Esophagus (tissue), 2 donors: Measurements from ENCODE around the gene HTRA3. TPM values are rescaled to one million over a fixed set of nuclear protein-coding genes. Genes with fewer than 3 reads are reported as not detected.

Source experiments
- H3K27ac ChIP-seq, 2 donors: one replicate each; pipeline ENCODE4 v1.5.1; 2013; ENCODE audit warnings: low read depth in 2 of 2, mild to moderate bottlenecking in 2 of 2, inconsistent platforms in 1 of 2, low read length in 1 of 2, moderate library complexity in 1 of 2
- H3K27me3 ChIP-seq, 2 donors: one replicate each; pipeline ENCODE4 v1.6.1; 2013; ENCODE audit warnings: low read length in 2 of 2, control low read depth in 1 of 2, mild to moderate bottlenecking in 1 of 2; ENCODE audit not compliant: insufficient read depth in 2 of 2, control insufficient read depth in 1 of 2
- H3K36me3 ChIP-seq, 2 donors: one replicate each; pipeline ENCODE4 v1.6.1; 2013; ENCODE audit warnings: low read length in 1 of 2; ENCODE audit not compliant: control insufficient read depth in 2 of 2, insufficient read depth in 2 of 2
- H3K4me1 ChIP-seq, 2 donors: one replicate each; pipeline ENCODE4 v1.6.1; 2013; ENCODE audit warnings: low read length in 1 of 2; ENCODE audit not compliant: control insufficient read depth in 2 of 2, insufficient read depth in 2 of 2
- H3K4me3 ChIP-seq, 2 donors: one replicate each; pipeline ENCODE4 v1.5.1; 2013; ENCODE audit warnings: low read length in 2 of 2, mild to moderate bottlenecking in 2 of 2, low read depth in 1 of 2, moderate library complexity in 1 of 2
- H3K9me3 ChIP-seq, 2 donors: one replicate each; pipeline ENCODE4 v1.6.1; 2013; ENCODE audit warnings: mild to moderate bottlenecking in 2 of 2, low read depth in 1 of 2, low read length in 1 of 2, moderate library complexity in 1 of 2; ENCODE audit not compliant: control insufficient read depth in 2 of 2, insufficient read depth in 1 of 2
- WGBS, 2 donors: extraction: QIAGEN DNeasy Blood & Tissue Kit; methylation state at CpG; one replicate each; pipeline ENCODE4 v1.1.7; 2013; 5-methylcytosine and 5-hydroxymethylcytosine counted together
- polyA plus RNA-seq, 2 donors: library from polyadenylated mRNA; stranded (reverse); fragments of 200-250 nt; gene quantifications; one replicate each; pipeline ENCODE4 v1.2.3, GENCODE V29; 2013
- donor health status: healthy with polysubstance abuse.
- donor health status: Bipolar disorder and iron deficiency.

Gene HTRA3
- polyA plus RNA-seq, 2 donors, result 1.4 to 3.4 TPM

DNA sequence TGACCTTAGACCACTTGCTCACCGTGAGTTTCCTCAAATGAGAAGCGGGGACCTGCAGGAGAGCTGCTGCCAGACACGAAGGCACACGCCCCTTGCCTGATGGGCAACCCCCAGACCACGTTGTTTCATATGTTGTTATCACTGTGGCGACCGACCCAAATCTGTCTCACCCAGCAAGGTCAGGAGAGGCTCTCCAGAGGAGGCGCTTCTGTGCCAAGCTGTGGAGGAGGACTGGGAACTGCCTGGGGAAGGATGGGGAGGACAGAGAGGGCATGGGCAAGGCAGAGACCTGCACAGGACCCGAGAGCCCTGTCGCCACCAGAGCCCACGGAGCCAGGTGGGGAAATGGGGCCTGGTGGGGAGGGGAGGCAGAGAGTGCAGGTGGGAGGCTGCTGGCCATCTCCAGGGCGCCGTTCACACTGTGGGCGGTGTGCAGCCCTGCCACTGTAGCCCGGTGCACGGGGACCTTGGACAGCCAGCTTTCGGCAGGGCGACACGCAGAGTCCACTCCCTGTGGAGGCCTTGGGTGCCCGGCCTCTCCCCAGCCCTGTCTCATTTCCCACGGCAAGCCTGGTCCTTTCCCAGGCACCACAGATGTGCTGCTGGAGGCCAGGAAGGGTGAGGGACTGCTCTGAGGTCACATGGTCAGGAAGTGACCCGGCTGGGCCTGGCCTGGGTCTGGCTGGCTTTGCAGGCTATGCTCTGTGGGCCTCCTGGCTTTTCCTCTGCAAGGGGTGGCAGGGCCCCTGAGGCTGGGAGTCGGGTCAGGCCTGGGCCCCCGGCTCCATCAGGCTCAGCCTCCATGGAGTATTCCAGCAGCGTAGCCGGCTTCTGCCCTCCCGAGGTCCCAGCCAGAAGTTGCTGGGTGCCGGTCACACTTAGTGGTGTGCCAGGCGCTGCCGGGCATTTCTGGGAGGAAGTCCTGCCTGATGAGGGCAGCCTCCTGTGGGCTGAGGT is 3.2 kb downstream of the HTRA3 start:
- Histone ChIP-seq H3K27ac (peak overlapping the region in 1 of 2 donors; percentile 8), H3K4me1 (peaks cover 7 to 26% of the 10 kb centered on the region in 2 donors)

DNA sequence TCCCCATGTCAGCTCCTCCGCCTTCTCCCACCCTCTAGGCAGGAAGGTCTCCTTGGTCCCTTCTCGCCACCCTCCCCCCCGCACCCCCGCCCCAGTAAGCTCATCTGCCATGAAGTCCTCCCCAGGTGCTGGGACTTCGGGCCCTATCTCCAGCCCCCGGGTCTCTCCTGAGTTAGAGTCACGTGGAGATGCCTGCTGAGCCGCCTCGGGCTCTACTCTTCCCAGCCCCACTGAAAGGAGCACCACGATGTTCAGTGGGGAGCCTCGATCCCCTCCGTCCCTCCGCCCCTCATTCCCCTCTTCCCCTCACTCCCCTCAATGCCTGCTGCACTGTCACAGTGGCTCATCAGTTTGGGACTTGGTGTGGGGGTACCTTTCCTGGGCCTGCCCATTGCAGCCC is 3.9 kb downstream of the HTRA3 start:
- whole genome bisulfite sequencing, 2 donors, result 84 to 89% methylated on average over 12 to 13 of the region's 13 CpGs
- Histone ChIP-seq H3K4me1 (peaks cover 7 to 26% of the 10 kb centered on the region in 2 donors), H3K36me3 (no peaks in the 10 kb centered on the region), H3K9me3 (no peaks in the 10 kb centered on the region), H3K27me3 (peaks cover 0 to 3% of the 10 kb centered on the region in 2 donors), H3K27ac (peak overlapping the region; percentile 8 to 19), H3K4me3 (no peak overlapping the region)

More for the DNA sequence above, 3.2 kb downstream of the HTRA3 start:
- Histone ChIP-seq H3K9me3 (no peaks in the 10 kb centered on the region), H3K4me3 (no peak overlapping the region), H3K27me3 (peaks cover 0 to 3% of the 10 kb centered on the region in 2 donors), H3K36me3 (no peaks in the 10 kb centered on the region)
- 62 to 71% methylated on average over 30 of the region's 30 CpGs for WGBS, 2 donors

DNA sequence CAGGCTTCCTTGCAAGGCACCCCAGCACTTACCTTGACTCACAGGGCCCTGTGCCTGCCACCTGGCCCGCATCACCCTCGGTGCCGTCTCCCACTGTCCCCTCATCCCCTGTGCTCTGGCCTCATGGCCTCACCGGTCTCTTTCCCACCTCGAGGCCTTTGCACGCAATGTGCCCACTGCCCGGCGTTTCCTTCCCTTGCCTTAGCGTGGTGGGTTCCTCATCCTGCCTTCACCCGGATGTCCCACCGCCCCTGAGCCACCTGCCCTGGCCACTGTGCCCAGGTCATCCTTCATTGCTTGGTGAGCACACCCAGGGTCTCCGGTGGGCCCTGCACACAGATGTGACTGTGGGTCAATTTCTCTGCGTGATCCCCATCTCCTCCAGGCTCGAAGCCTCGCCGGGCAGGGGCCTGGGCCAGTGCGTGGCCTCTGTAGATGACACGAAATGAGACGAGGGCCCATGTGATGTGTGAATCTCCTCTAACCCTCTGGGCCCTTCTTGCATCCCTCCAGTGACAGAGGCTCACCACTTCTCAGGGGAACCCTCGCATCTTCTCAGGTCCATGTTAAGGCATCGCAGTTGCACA is 4.6 kb downstream of the HTRA3 start:
- peaks cover 0 to 3% of the 10 kb centered on the region in 2 donors for H3K27me3 ChIP-seq
- no peak overlapping the region for H3K4me3 ChIP-seq
- H3K9me3 ChIP-seq, result no peaks in the 10 kb centered on the region
- H3K36me3 ChIP-seq, result no peaks in the 10 kb centered on the region
- H3K27ac ChIP-seq, result peak overlapping the region in 1 of 2 donors; percentile 38
- peaks cover 7 to 25% of the 10 kb centered on the region in 2 donors for H3K4me1 ChIP-seq
- 89 to 92% methylated on average over 21 of the region's 21 CpGs for WGBS, 2 donors

DNA sequence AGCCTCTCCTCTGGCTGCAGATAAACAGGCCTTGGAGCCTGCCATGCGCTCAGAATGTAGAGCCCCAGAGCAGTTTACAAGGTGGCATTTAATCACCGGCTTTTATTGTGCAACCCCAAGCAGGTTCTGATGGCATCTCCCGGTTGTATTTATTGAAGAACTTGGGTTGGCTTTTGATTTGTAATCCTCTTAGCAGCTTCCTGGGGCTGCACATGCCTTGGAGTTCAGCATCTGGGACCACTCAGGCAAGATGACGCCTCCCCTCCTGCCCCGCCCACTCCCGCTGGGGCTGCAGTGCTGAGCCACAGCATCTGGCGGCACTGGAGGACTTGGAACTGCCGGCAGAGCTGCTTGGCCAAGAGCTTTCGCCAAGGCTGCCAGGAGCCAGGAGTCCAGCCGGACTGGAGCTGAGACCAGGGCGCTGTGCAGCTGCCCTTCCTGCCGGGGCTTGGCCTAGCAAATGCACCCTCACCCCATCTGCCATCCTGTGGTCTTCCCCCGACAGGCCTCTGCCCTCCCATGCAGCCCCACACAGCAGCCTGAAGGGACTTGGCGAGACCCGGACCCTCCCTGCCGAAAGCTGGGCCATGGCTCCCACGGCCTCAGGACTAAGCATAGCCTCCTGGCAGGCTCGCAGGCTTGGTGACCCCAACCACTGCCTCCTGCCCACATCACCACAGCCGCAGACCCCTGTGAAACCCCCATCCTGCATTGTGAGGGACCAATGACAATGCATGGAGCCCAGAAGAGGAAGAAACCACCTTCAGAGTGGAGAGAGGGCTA is 5.4 kb downstream of the HTRA3 start:
- H3K36me3 ChIP-seq, result no peaks in the 10 kb centered on the region
- peak overlapping the region in 1 of 2 donors; percentile 53 for H3K27ac ChIP-seq
- H3K27me3 ChIP-seq, result peaks cover 0 to 3% of the 10 kb centered on the region in 2 donors
- H3K4me3 ChIP-seq, result no peak overlapping the region
- 55 to 60% methylated on average over 19 of the region's 19 CpGs for WGBS, 2 donors
- H3K4me1 ChIP-seq, result peaks cover 4 to 23% of the 10 kb centered on the region in 2 donors
- no peaks in the 10 kb centered on the region for H3K9me3 ChIP-seq

DNA sequence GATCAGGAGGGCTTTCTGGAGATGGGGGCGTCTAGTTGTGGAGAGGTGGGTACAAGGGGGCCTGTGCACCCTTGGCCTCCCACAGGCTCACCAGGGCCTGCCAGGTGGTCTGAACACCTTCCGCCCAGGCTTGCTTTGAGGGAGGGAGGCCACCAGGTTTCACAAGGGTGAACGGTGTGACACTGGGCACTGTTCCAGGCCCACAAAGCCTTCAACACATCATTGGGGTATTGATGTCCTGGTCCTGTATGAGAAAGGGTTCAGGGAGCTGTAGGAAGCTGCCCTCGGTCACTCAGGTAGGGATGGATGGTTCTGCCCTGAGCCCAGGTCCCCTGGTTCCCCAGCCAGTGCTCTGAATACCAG is 6.0 kb downstream of the HTRA3 start:
- H3K36me3 ChIP-seq, result no peaks in the 10 kb centered on the region
- peak overlapping the region in 1 of 2 donors; percentile 53 for H3K27ac ChIP-seq
- peaks cover 0 to 3% of the 10 kb centered on the region in 2 donors for H3K27me3 ChIP-seq
- no peak overlapping the region for H3K4me3 ChIP-seq
- H3K9me3 ChIP-seq, result no peaks in the 10 kb centered on the region
- WGBS, 2 donors, result 74 to 81% methylated on average over 4 of the region's 4 CpGs
- peaks cover 2 to 23% of the 10 kb centered on the region in 2 donors for H3K4me1 ChIP-seq

DNA sequence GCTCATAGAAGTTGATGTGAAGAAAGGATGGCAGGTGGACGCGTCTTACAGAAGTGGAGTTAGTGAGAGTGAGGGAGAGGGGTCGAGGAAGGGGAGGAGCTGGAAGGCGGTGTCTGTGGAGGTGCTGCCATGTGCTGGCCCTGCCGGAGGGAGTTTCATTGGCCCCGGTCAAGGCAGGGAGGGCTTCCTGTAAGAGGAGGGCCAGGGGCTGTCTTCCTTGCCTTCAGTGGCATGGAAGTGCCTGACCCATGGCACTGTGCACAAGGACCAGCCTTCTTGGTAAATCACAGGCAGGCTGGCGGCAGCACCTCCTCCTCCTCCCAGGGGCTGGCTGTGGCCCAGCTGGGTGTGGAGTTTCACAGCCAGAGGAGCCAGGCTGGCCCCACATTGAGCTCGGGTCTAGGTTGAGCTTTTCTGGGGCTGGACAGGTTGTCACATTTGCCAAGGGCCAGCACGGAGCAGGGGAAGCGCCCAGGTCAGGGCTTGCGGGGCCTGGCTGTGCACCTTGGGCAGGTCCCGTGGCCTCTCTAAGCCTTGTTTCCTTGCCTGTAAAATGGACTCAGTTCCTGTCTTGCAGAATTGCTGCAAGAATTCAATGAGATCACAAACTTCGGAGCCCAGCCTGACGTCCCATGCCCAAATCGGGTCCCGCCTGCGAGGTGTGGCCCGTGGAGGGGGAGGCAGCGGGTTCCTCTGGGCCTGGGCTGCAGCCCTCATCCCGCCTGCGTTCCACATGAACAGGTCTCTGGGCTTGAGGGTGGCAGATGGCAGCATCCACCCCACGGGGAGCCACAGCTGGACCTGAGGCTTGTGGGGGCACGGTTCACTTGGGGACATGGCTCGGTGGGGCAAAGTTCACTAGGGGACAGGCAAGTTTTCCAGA is 7.0 kb downstream of the HTRA3 start:
- no peaks in the 10 kb centered on the region for H3K9me3 ChIP-seq
- no peak overlapping the region for H3K27ac ChIP-seq
- no peak overlapping the region for H3K4me3 ChIP-seq
- peaks cover 2 to 23% of the 10 kb centered on the region in 2 donors for H3K4me1 ChIP-seq
- no peaks in the 10 kb centered on the region for H3K36me3 ChIP-seq
- 39 to 45% methylated on average over 24 of the region's 24 CpGs for WGBS, 2 donors
- no peaks in the 10 kb centered on the region for H3K27me3 ChIP-seq

DNA sequence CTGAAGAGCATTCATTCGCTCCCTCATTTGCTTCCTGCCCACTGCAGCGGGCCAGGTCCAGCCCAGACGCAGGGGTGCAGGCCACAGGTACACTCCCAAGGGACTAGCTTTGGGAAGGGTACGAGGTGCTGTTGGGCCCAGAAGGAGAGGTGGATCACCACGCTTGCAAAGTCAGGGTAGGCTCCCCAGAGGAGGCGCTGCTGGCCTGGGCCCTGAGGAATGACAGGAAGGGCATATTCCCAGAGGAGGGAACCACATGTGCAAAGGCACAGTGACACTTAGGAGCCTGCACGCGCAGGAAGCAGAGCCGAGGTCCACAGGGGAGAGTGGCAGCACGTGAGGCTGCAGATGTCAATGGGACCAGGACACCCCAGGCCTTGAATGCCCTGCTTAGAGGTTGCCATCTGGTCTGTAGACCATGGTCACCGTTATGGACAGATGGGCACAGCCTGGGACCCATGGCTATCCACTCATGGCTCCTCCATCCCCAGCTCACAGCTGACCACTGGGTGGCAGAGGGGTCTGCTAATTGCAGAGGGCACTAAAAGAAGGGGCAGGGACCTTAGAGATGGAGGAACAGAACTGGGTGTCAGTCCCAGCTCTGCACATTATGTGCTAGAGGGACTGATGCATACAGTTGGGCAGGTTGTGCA is 7.9 kb downstream of the HTRA3 start:
- no peaks in the 10 kb centered on the region for H3K27me3 ChIP-seq
- no peak overlapping the region for H3K4me3 ChIP-seq
- no peaks in the 10 kb centered on the region for H3K9me3 ChIP-seq
- 88 to 89% methylated on average over 11 of the region's 11 CpGs for WGBS, 2 donors
- no peak overlapping the region for H3K27ac ChIP-seq
- peaks cover 2 to 19% of the 10 kb centered on the region in 2 donors for H3K4me1 ChIP-seq
- H3K36me3 ChIP-seq, result no peaks in the 10 kb centered on the region

DNA sequence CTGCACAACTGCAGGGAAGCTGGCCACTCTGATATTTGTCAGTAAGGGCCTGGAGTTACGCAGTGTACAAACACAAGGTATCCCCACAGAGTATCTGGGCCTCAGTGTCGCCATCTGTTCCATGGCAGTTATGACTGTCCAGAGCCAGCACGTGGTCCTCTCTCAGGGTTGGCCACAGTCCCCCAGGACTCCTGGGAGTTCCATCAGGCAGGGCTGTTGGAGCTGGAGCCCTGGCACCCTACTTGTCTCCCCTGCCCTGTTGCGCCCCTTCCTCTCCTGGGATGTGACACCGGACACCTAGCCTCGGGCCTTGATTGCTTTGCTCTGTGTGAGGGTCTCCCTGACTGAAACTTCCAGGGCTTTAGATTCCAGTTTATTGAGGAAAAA is 8.4 kb downstream of the HTRA3 start:
- H3K27ac ChIP-seq, result no peak overlapping the region
- no peaks in the 10 kb centered on the region for H3K27me3 ChIP-seq
- H3K4me3 ChIP-seq, result no peak overlapping the region
- H3K4me1 ChIP-seq, result peaks cover 2 to 16% of the 10 kb centered on the region in 2 donors
- H3K9me3 ChIP-seq, result no peaks in the 10 kb centered on the region
- 71 to 81% methylated on average over 6 of the region's 6 CpGs for WGBS, 2 donors
- H3K36me3 ChIP-seq, result no peaks in the 10 kb centered on the region
